Fibroblast of villous mesenchyme (primary cell): ENCODE results near the gene COL23A1. TPM values are rescaled to one million over a fixed set of nuclear protein-coding genes. Genes with fewer than 3 reads are reported as not detected.

ENCODE experiments used
- DNase-seq: peaks from one replicate; pipeline ENCODE4 v3.0.0-alpha.2; 2010; ENCODE audit warnings: low read depth
- H3K4me3 ChIP-seq: 2 replicates; pipeline ENCODE4 v1.5.1; 2011; ENCODE audit warnings: low read depth, mild to moderate bottlenecking, low read length
- CTCF ChIP-seq: IDR thresholded peaks from 2 replicates; pipeline ENCODE4 v1.5.1; 2012; ENCODE audit warnings: low read depth, mild to moderate bottlenecking, low read length; ENCODE audit not compliant: insufficient read depth
- total RNA-seq: library from RNA; depleted of rRNA; stranded (reverse); fragments of >200 nt; gene quantifications from 2 replicates; pipeline ENCODE4 v1.2.3, GENCODE V29; 2012

Gene COL23A1
- total RNA-seq, 1 donor: not detected

GRCh38 chr5:178213003-178213461, 377.2 kb downstream of the COL23A1 start:
- no peak for TF ChIP-seq CTCF
- no peak overlapping the region for H3K4me3 ChIP-seq
- DNase-seq: no peak

DNA sequence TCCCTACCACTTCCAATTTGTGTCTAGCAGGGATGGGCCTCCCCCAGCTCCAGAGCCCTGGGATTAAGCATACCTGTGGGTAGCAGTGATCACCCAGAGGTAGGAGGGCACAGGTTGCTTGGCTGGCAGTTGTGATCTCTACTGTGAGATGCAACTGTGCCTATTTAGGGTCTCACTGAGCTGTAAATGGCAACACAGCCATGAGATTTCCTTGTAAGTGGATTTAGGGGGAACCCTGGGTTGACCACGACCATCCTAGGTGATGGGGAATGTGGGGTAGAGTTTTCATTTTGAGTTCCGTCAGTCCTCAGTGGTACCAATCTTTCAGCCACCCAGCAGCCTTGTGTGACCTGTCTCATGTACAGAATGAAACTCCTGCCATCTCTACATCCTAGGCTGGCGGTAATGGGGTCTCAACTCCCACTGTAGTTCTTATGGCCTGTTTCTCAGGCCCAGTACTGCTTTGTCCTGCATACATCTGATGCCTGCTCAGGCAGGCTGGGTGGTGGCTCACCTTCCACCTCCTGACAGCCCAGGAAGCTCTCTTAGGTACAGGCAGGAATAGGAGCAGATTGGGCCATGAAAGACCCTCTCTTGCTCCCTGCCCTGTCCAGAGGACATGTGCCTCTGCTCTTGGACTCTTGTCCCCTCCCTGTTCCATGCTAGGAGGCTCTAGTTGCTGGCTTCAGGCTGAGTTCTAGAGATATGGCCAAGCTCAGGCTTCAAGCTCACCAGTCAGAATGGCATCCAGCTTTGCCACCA, 377.8 kb downstream of the COL23A1 start:
- no peak for TF ChIP-seq CTCF
- no peak overlapping the region for H3K4me3 ChIP-seq
- DNase-seq: no peak

DNA sequence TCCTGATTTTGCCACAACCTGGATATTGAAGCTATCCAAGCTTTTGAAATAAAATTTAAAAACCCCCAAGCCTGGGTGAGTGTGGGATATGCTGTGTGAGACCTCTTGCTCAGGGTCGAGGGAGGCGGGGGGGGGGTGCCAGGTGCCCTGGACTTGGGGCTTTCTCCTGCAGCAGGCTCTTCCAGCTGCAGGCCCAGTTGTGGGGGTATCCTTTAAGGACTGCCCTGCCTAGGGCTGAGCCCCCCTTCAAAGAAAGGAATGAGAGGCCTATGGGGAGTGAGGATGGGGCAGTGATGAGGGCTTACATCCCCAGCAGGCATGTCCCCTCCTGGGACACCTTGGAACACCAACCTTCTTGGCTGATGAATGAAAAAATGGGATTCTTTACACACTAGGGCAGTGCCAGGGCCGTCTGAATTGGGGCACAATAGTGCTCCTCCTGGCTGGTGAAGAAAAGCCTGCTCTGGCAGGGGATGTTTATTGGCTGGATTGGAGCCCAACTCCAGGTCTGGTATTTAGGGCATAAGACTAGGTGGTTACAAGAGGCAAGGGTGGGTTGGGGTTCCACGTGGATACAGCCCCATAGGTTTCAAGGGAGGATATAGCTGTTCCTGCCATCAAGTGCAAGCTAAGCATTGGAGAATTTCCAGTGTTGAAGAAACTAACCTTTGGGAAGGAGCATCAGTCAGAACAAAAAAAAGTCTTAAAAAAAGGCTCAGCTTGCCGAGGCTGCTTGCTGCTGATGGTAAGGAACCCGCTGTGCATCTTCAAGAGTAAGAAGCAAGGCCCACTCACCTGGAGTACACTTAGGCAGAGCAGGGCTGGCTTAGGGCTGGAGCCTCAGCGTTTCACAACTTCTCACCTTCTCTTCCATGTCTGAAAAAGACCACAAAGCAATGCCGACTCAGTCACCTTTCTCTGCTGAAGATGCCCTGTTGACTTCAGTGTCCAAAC, 378.8 kb downstream of the COL23A1 start:
- no peak for TF ChIP-seq CTCF
- no peak for DNase-seq

DNA sequence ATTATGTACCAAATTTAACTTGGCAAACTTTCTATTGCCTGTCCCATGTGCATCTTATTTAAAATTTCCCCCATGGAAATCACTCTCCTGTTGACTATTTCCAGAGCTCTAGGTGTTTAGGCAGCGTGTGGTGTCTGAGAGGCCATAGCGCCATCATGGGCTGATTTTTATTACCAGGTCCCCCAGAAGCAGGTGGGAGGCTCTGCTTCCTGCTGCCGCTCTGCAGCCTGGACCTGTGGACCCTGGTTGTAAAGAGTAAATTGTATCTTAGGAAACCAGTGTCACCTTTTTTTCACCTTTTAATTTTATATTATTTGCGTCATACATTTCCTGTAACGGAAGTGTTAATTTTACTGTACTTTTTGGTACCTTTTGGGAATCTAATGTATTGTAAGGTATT, 379.5 kb downstream of the COL23A1 start:
- H3K4me3 ChIP-seq: no peak overlapping the region
- TF ChIP-seq CTCF: no peak
- DNase-seq: no peak

More for the DNA sequence above, 378.8 kb downstream of the COL23A1 start:
- H3K4me3 ChIP-seq: no peak overlapping the region

- H3K4me3 ChIP-seq: no peak overlapping the region
Measured at GRCh38 chr5:178210073-178210535, 380.1 kb downstream of the COL23A1 start.

More at GRCh38 chr5:178210073-178210535, 380.1 kb downstream of the COL23A1 start:
- no peak for DNase-seq
- no peak for TF ChIP-seq CTCF
